Caco-2 (cell line): ENCODE measurements around the gene CEP170B. TPM values are rescaled to one million over a fixed set of nuclear protein-coding genes. Genes with fewer than 3 reads are reported as not detected.

Experiments
- BruUV-seq: library from RNA; stranded (reverse); fragments of 400-500 nt; replicated peaks from 2 replicates; lab custom pipeline; 2021; lab: Mats Ljungman, UMichigan
- CTCF ChIA-PET: fragments of 300-600 bp; sonication (Branson Sonifier 250); formaldehyde crosslinking; loops from one replicate; lab custom pipeline; 2022; ENCODE audit warnings: antibody characterized with exemption; lab: Charles Lee
- POLR2A ChIA-PET: fragments of 300-600 bp; sonication (Branson Sonifier 250); formaldehyde crosslinking; loops from one replicate; lab custom pipeline; 2022; ENCODE audit warnings: antibody characterized with exemption; lab: Charles Lee
- DNase-seq, 2 experiments: peaks; one replicate each; pipeline versions ENCODE4 v3.0.0 to v3.0.0-alpha.2; 2020 to 2022
- H3K27me3 ChIP-seq: replicated peaks from 2 replicates; pipeline ENCODE4 v1.6.0; 2011; ENCODE audit warnings: low read length; ENCODE audit not compliant: control insufficient read depth, insufficient read depth
- H3K36me3 ChIP-seq: 2 replicates; pipeline ENCODE4 v1.5.1; 2011; ENCODE audit warnings: low read length; ENCODE audit not compliant: control insufficient read depth, insufficient read depth
- H3K4me1 ChIP-seq: fragments of 250-450 bp; sonication (Bioruptor Pico); 2 replicates; pipeline ENCODE4 v1.5.1; 2020; ENCODE audit warnings: mild to moderate bottlenecking
- H3K4me3 ChIP-seq: 2 replicates; pipeline ENCODE4 v1.5.1; 2011; ENCODE audit warnings: low read depth, mild to moderate bottlenecking, control low read depth, low read length
- H3K9me3 ChIP-seq: fragments of 250-450 bp; sonication (Bioruptor Pico); 2 replicates; pipeline ENCODE4 v1.5.1; 2020; ENCODE audit warnings: mild to moderate bottlenecking, moderate library complexity
- H3K27ac Mint-ChIP-seq: one replicate; pipeline ENCODE4 v1.8.0; 2022; ENCODE audit warnings: mixed read lengths; ENCODE audit not compliant: unreplicated experiment
- H3K27me3 Mint-ChIP-seq: one replicate; pipeline ENCODE4 v1.8.0; 2022; ENCODE audit warnings: mixed read lengths; ENCODE audit not compliant: insufficient read depth, unreplicated experiment
- H3K36me3 Mint-ChIP-seq: one replicate; pipeline ENCODE4 v1.8.0; 2022; ENCODE audit warnings: mild to moderate bottlenecking, mixed read lengths; ENCODE audit not compliant: insufficient read depth, unreplicated experiment
- H3K4me1 Mint-ChIP-seq: one replicate; pipeline ENCODE4 v1.8.0; 2022; ENCODE audit warnings: low read depth, mixed read lengths; ENCODE audit not compliant: unreplicated experiment
- H3K4me3 Mint-ChIP-seq: one replicate; pipeline ENCODE4 v1.8.0; 2022; ENCODE audit warnings: mild to moderate bottlenecking, moderate library complexity, mixed read lengths; ENCODE audit not compliant: unreplicated experiment
- H3K9me3 Mint-ChIP-seq: one replicate; pipeline ENCODE4 v1.8.0; 2022; ENCODE audit warnings: mixed read lengths; ENCODE audit not compliant: unreplicated experiment
- intact Hi-C: fragments of 100-400 bp; cut with micrococcal nuclease; formaldehyde crosslinking; loops from one replicate; pipeline ENCODE4 v1.10.0; 2022; ENCODE audit not compliant: unreplicated experiment
- total RNA-seq: library from RNA; stranded (reverse); gene quantifications from 2 replicates; pipeline ENCODE4 v1.2.3, GENCODE V29; 2022
- TF ChIP-seq, protein P1 (sequence below), 2 experiments: fragments of 200-600 bp in 1 of 2; IDR thresholded peaks; 1 replicate in 1 of 2; 2 replicates in 1 of 2; pipeline versions ENCODE4 v1.5.1 to v1.8.0; 2011 to 2022; ENCODE audit warnings: antibody characterized with exemption in 1 of 2, control low read depth in 1 of 2, inconsistent platforms in 1 of 2, low read depth in 1 of 2, low read length in 1 of 2, mild to moderate bottlenecking in 1 of 2, moderate library complexity in 1 of 2; ENCODE audit not compliant: insufficient read depth in 1 of 2, severe bottlenecking in 1 of 2, unreplicated experiment in 1 of 2

The CEP170B gene
- total RNA-seq, 1 experiment from 2014 or later, result 31.6 TPM

DNA sequence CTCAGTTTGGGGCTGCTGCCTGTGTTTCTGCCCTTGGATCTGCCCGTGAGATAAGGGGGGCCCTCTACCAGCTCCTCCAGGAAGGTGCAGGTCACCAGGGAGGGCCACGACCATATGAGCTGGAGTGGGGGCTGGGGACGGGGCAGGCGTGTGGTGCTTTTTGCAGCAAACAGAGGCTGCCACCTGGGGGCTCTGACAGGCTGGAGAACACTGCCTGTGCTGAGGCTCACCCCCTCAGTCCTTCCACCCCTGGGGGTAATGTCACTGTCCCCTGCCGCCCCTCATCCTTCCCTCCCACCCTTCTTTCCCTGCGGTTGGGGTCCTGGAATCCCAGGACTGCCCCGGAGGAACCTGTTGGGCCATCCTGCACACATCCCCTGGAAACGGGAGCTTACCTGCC lies 62.8 kb downstream of the CEP170B start:
- no peaks in the 10 kb centered on the region for H3K27me3 Mint-ChIP-seq
- intact Hi-C loops, result no loop called here
- no TSS peak for BruUV-seq
- no peak overlapping the region for H3K27ac Mint-ChIP-seq
- H3K4me3 Mint-ChIP-seq, result no peak overlapping the region
- CTCF ChIA-PET, result interaction anchor here (0.5 to 0.9 kb wide), 2 partner anchors 13 to 119 kb away, joined by 3 to 4 read pairs; no protein-coding TSS in a partner anchor
- H3K27me3 ChIP-seq, result no peaks in the 10 kb centered on the region
- TF ChIP-seq, protein P1, sequence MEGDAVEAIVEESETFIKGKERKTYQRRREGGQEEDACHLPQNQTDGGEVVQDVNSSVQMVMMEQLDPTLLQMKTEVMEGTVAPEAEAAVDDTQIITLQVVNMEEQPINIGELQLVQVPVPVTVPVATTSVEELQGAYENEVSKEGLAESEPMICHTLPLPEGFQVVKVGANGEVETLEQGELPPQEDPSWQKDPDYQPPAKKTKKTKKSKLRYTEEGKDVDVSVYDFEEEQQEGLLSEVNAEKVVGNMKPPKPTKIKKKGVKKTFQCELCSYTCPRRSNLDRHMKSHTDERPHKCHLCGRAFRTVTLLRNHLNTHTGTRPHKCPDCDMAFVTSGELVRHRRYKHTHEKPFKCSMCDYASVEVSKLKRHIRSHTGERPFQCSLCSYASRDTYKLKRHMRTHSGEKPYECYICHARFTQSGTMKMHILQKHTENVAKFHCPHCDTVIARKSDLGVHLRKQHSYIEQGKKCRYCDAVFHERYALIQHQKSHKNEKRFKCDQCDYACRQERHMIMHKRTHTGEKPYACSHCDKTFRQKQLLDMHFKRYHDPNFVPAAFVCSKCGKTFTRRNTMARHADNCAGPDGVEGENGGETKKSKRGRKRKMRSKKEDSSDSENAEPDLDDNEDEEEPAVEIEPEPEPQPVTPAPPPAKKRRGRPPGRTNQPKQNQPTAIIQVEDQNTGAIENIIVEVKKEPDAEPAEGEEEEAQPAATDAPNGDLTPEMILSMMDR (IDR thresholded peaks at IDR 0.05; ENCODE audit: insufficient read depth in 1 of 2, low read depth in 1 of 2, low read length in 1 of 2, severe bottlenecking in 1 of 2, unreplicated experiment in 1 of 2), result no peak
- no peaks in the 10 kb centered on the region for H3K4me1 Mint-ChIP-seq
- no peaks in the 10 kb centered on the region for H3K9me3 Mint-ChIP-seq
- no peaks in the 10 kb centered on the region for H3K36me3 Mint-ChIP-seq
- POLR2A ChIA-PET, result no interaction called here
- no peak overlapping the region for H3K4me3 ChIP-seq
- no peaks in the 10 kb centered on the region for H3K9me3 ChIP-seq
- no peaks in the 10 kb centered on the region for H3K36me3 ChIP-seq
- H3K4me1 ChIP-seq, result 0 out of 2 replicates have a peak, but pooled peaks cover 2% of the 10 kb centered on the region
- DNase-seq, result no peak

DNA sequence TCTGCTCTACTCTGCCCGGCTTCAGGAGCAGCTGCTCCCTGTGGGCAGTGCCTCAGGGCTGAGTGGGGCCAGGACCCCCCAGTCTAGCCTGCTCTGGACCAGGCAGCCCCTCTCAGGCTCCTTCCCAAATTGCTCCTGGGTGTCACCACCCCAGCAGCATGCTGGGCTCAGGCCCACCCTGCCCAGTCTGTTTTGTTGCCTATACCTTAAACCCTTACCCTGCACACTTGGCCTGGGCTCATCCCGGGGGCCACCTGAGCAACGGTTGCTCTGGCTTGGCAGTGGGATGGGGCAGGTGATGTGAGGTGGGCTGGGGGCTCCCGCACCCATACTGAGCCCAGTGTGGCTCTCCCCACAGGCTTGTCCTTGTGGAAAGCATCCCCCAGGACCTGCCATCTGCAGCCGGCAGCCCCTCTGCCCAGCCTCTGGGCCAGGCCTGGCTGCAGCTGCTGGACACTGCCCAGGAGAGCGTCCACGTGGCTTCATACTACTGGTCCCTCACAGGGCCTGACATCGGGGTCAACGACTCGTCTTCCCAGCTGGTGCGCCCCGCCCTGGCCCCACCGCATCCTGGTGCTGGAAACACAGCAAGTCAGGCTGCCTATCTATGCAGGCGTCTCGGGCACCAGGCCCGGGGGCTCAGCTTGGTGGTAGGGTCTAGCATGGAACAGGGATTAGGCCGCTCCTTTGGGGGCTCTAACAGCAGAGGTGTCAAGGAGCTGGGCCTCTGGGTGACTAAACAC lies 63.5 kb downstream of the CEP170B start:
- POLR2A ChIA-PET, result no interaction called here
- TF ChIP-seq, protein P1 (IDR thresholded peaks at IDR 0.05; ENCODE audit: insufficient read depth in 1 of 2, low read depth in 1 of 2, low read length in 1 of 2, severe bottlenecking in 1 of 2, unreplicated experiment in 1 of 2), result no peak
- no TSS peak for BruUV-seq

DNA sequence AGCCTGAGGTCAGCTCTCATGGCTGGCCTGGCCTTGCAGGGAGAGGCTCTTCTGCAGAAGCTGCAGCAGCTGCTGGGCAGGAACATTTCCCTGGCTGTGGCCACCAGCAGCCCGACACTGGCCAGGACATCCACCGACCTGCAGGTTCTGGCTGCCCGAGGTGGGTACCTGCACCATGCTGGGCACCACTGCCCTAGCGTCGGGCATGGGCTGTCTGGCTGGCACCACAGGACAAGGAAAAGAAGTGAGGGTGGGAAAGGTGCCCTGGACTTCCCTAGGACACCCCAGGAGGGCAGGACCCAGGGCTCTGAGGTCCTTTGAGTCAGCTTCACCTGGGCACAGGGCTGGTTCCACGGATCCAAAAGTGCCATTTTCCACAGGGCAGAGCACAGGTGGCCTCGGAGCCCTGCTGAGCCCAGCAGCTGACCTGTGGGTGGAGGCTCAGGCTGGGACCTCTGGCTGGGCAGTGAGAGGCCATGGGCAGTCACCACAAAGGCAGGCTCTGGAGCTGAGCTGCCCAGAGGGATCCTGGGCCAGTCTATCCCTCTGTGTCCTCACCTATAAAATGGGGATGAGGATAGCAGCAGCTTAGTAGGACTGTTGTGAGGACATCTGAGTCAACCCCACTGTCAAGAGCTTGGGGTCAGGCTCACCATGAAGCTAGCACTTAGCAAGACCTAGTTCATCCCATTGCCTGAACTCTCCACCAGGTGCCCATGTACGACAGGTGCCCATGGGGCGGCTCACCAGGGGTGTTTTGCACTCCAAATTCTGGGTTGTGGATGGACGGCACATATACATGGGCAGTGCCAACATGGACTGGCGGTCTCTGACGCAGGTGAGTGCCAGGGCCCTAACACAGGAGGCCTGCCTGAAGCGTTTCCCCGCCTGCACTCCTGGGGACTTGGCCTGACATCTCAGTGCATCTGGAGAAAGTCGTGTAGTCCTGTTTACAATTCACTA lies 64.5 kb downstream of the CEP170B start:
- DNase-seq, result no peak
- peaks cover 2% of the 10 kb centered on the region for H3K27me3 Mint-ChIP-seq
- TF ChIP-seq, protein P1 (IDR thresholded peaks at IDR 0.05; ENCODE audit: insufficient read depth in 1 of 2, low read depth in 1 of 2, low read length in 1 of 2, severe bottlenecking in 1 of 2, unreplicated experiment in 1 of 2), result no peak
- H3K36me3 Mint-ChIP-seq, result no peaks in the 10 kb centered on the region
- H3K36me3 ChIP-seq, result no peaks in the 10 kb centered on the region
- no peaks in the 10 kb centered on the region for H3K9me3 Mint-ChIP-seq
- H3K9me3 ChIP-seq, result no peaks in the 10 kb centered on the region
- intact Hi-C loops, result no loop called here
- no peaks in the 10 kb centered on the region for H3K4me1 Mint-ChIP-seq
- ChIA-PET POLR2A (no interaction called here), CTCF (no interaction called here)
- H3K4me1 ChIP-seq, result 0 out of 2 replicates have a peak, but pooled peaks cover 3% of the 10 kb centered on the region
- H3K27ac Mint-ChIP-seq, result no peak overlapping the region
- no peak overlapping the region for H3K4me3 Mint-ChIP-seq
- H3K27me3 ChIP-seq, result peaks cover 2% of the 10 kb centered on the region
- H3K4me3 ChIP-seq, result no peak overlapping the region
- BruUV-seq, result no TSS peak

More for the DNA sequence above, 63.5 kb downstream of the CEP170B start:
- Mint-ChIP-seq H3K9me3 (no peaks in the 10 kb centered on the region), H3K4me1 (no peaks in the 10 kb centered on the region), H3K4me3 (no peak overlapping the region), H3K36me3 (no peaks in the 10 kb centered on the region), H3K27ac (no peak overlapping the region), H3K27me3 (no peaks in the 10 kb centered on the region)
- DNase-seq, result no peak
- Histone ChIP-seq H3K4me1 (0 out of 2 replicates have a peak, but pooled peaks cover 3% of the 10 kb centered on the region), H3K4me3 (no peak overlapping the region), H3K27me3 (no peaks in the 10 kb centered on the region), H3K36me3 (no peaks in the 10 kb centered on the region), H3K9me3 (no peaks in the 10 kb centered on the region)
- intact Hi-C loops, result no loop called here
- CTCF ChIA-PET, result interaction anchor here (0.5 to 0.9 kb wide), 2 partner anchors 13 to 120 kb away, joined by 3 to 4 read pairs; no protein-coding TSS in a partner anchor
